ENCODE data around the gene SDHAF2.
"Not testable (repeated sequence)": the region's sequence is repeated elsewhere in the genome, so short reads cannot be mapped to it uniquely, and the experiment has no call there.

Gene SDHAF2

GRCh38 chr11:61442616-61443015 is 12.7 kb downstream of the SDHAF2 start:
- in situ Hi-C loops (cut with MboI; ENCODE audit: low sequenced_read_pairs): loop anchor here (10.0 kb wide), 1 partner anchor 192 kb away; no protein-coding TSS in a partner anchor
- DNase-seq (ENCODE audit: low spot score in 2 of 2): no peak
- peaks cover 64% of the 10 kb centered on the region for H3K36me3 ChIP-seq (replicated peaks)

GRCh38 chr11:61445516-61445915 is 15.6 kb downstream of the SDHAF2 start:
- in situ Hi-C loops (cut with MboI; ENCODE audit: low sequenced_read_pairs): loop anchor here (10.0 kb wide), 1 partner anchor 189 kb away; no protein-coding TSS in a partner anchor
- peaks cover 50% of the 10 kb centered on the region for H3K36me3 ChIP-seq (replicated peaks)
- no peak overlapping the region for H3K4me3 ChIP-seq

More at GRCh38 chr11:61442616-61443015, 12.7 kb downstream of the SDHAF2 start:
- no peaks in the 10 kb centered on the region for H3K4me1 ChIP-seq
- no peaks in the 10 kb centered on the region for H3K9me3 ChIP-seq
- no peak overlapping the region for H3K4me3 ChIP-seq
- H3K27me3 ChIP-seq (ENCODE audit: low read depth): no peaks in the 10 kb centered on the region

GRCh38 chr11:61446211-61446651 is 16.3 kb downstream of the SDHAF2 start:
- no peaks in the 10 kb centered on the region for H3K4me1 ChIP-seq
- H3K27me3 ChIP-seq (ENCODE audit: low read depth): no peaks in the 10 kb centered on the region
- DNase-seq (ENCODE audit: low spot score in 2 of 2): peak; percentile 74 to 91
- no peaks in the 10 kb centered on the region for H3K9me3 ChIP-seq
- in situ Hi-C loops (cut with MboI; ENCODE audit: low sequenced_read_pairs): loop anchor here (10.0 kb wide), 1 partner anchor 189 kb away; no protein-coding TSS in a partner anchor
- peaks cover 49% of the 10 kb centered on the region for H3K36me3 ChIP-seq (replicated peaks)
- H3K4me3 ChIP-seq: no peak overlapping the region

More at GRCh38 chr11:61445516-61445915, 15.6 kb downstream of the SDHAF2 start:
- H3K4me1 ChIP-seq: no peaks in the 10 kb centered on the region
- DNase-seq (ENCODE audit: low spot score in 2 of 2): no peak
- H3K27me3 ChIP-seq (ENCODE audit: low read depth): no peaks in the 10 kb centered on the region
- no peaks in the 10 kb centered on the region for H3K9me3 ChIP-seq

- H3K4me1 ChIP-seq: no peaks in the 10 kb centered on the region
- H3K36me3 ChIP-seq (replicated peaks): peaks cover 49% of the 10 kb centered on the region
- no peak overlapping the region for H3K4me3 ChIP-seq
- no peaks in the 10 kb centered on the region for H3K9me3 ChIP-seq
- no peaks in the 10 kb centered on the region for H3K27me3 ChIP-seq (ENCODE audit: low read depth)
- in situ Hi-C loops (cut with MboI; ENCODE audit: low sequenced_read_pairs): loop anchor here (10.0 kb wide), 1 partner anchor 187 kb away; no protein-coding TSS in a partner anchor
- no peak for DNase-seq (ENCODE audit: low spot score in 2 of 2)
These were observed 18.0 kb downstream of the SDHAF2 start for GRCh38 chr11:61447601-61448551.

GRCh38 chr11:61448552-61448927 is 18.6 kb downstream of the SDHAF2 start:
- no peak for DNase-seq (ENCODE audit: low spot score in 2 of 2)
- H3K36me3 ChIP-seq (replicated peaks): peaks cover 42% of the 10 kb centered on the region
- in situ Hi-C loops (cut with MboI; ENCODE audit: low sequenced_read_pairs): loop anchor here (10.0 kb wide), 1 partner anchor 186 kb away; no protein-coding TSS in a partner anchor

GRCh38 chr11:61452825-61453224 is 22.9 kb downstream of the SDHAF2 start:
- in situ Hi-C loops (cut with MboI; ENCODE audit: low sequenced_read_pairs): no loop called here
- Histone ChIP-seq H3K27me3 (ENCODE audit: low read depth) (no peaks in the 10 kb centered on the region), H3K4me1 (no peaks in the 10 kb centered on the region), H3K36me3 (replicated peaks) (peaks cover 16% of the 10 kb centered on the region), H3K4me3 (no peak overlapping the region), H3K9me3 (no peaks in the 10 kb centered on the region)
- no peak for DNase-seq (ENCODE audit: low spot score in 2 of 2)

More at GRCh38 chr11:61448552-61448927, 18.6 kb downstream of the SDHAF2 start:
- no peaks in the 10 kb centered on the region for H3K27me3 ChIP-seq (ENCODE audit: low read depth)
- H3K4me1 ChIP-seq: no peaks in the 10 kb centered on the region
- H3K4me3 ChIP-seq: no peak overlapping the region
- H3K9me3 ChIP-seq: no peaks in the 10 kb centered on the region

GRCh38 chr11:61453695-61454094 is 23.8 kb downstream of the SDHAF2 start:
- in situ Hi-C loops (cut with MboI; ENCODE audit: low sequenced_read_pairs): no loop called here

GRCh38 chr11:61454520-61454919 is 24.6 kb downstream of the SDHAF2 start:
- H3K36me3 ChIP-seq (replicated peaks): peaks cover 3% of the 10 kb centered on the region
- H3K27me3 ChIP-seq (ENCODE audit: low read depth): no peaks in the 10 kb centered on the region
- H3K4me1 ChIP-seq: no peaks in the 10 kb centered on the region
- in situ Hi-C loops (cut with MboI; ENCODE audit: low sequenced_read_pairs): no loop called here
- no peak for DNase-seq (ENCODE audit: low spot score in 2 of 2)
- H3K4me3 ChIP-seq: no peak overlapping the region
- H3K9me3 ChIP-seq: no peaks in the 10 kb centered on the region

More at GRCh38 chr11:61453695-61454094, 23.8 kb downstream of the SDHAF2 start:
- no peaks in the 10 kb centered on the region for H3K9me3 ChIP-seq
- peaks cover 8% of the 10 kb centered on the region for H3K36me3 ChIP-seq (replicated peaks)
- DNase-seq (ENCODE audit: low spot score in 2 of 2): no peak
- no peaks in the 10 kb centered on the region for H3K27me3 ChIP-seq (ENCODE audit: low read depth)
- no peak overlapping the region for H3K4me3 ChIP-seq
- H3K4me1 ChIP-seq: no peaks in the 10 kb centered on the region

- DNase-seq (ENCODE audit: low spot score in 2 of 2): no peak
- H3K36me3 ChIP-seq (replicated peaks): no peaks in the 10 kb centered on the region; the same call in 1 of the 2 replicates
- in situ Hi-C loops (cut with MboI; ENCODE audit: low sequenced_read_pairs): no loop called here
- no peaks in the 10 kb centered on the region for H3K4me1 ChIP-seq
- no peaks in the 10 kb centered on the region for H3K27me3 ChIP-seq (ENCODE audit: low read depth)
- no peaks in the 10 kb centered on the region for H3K9me3 ChIP-seq
- no peak overlapping the region for H3K4me3 ChIP-seq
These were observed 30.6 kb downstream of the SDHAF2 start for GRCh38 chr11:61460474-61460881.

- Histone ChIP-seq H3K27me3 (ENCODE audit: low read depth) (no peaks in the 10 kb centered on the region), H3K4me1 (no peaks in the 10 kb centered on the region), H3K4me3 (no peak overlapping the region), H3K36me3 (replicated peaks) (no peaks in the 10 kb centered on the region), H3K9me3 (no peaks in the 10 kb centered on the region)
- DNase-seq (ENCODE audit: low spot score in 2 of 2): no peak
- in situ Hi-C loops (cut with MboI; ENCODE audit: low sequenced_read_pairs): no loop called here
These were observed 31.1 kb downstream of the SDHAF2 start for GRCh38 chr11:61460986-61461385.

GRCh38 chr11:61467602-61468001 is 37.7 kb downstream of the SDHAF2 start:
- H3K36me3 ChIP-seq (replicated peaks); H3K27me3 ChIP-seq (ENCODE audit: low read depth); H3K9me3 ChIP-seq; in situ Hi-C loops (cut with MboI; ENCODE audit: low sequenced_read_pairs); H3K4me1 ChIP-seq; DNase-seq (ENCODE audit: low spot score in 2 of 2); H3K4me3 ChIP-seq: not testable (repeated sequence)

- no peak for DNase-seq (ENCODE audit: low spot score in 2 of 2)
- in situ Hi-C loops (cut with MboI; ENCODE audit: low sequenced_read_pairs): no loop called here
- Histone ChIP-seq H3K4me1 (no peaks in the 10 kb centered on the region), H3K4me3 (no peak overlapping the region), H3K27me3 (ENCODE audit: low read depth) (no peaks in the 10 kb centered on the region), H3K36me3 (replicated peaks) (no peaks in the 10 kb centered on the region), H3K9me3 (no peaks in the 10 kb centered on the region)
These were observed 38.1 kb downstream of the SDHAF2 start for GRCh38 chr11:61468002-61468401.

GRCh38 chr11:61472282-61472681 is 42.4 kb downstream of the SDHAF2 start:
- Histone ChIP-seq H3K36me3 (replicated peaks) (0 out of 2 replicates have a peak, but pooled peaks cover 2% of the 10 kb centered on the region), H3K4me1 (no peaks in the 10 kb centered on the region), H3K9me3 (no peaks in the 10 kb centered on the region), H3K27me3 (ENCODE audit: low read depth) (no peaks in the 10 kb centered on the region), H3K4me3 (no peak overlapping the region)
- in situ Hi-C loops (cut with MboI; ENCODE audit: low sequenced_read_pairs): loop anchor here (10.0 kb wide), 1 partner anchor 163 kb away; no protein-coding TSS in a partner anchor
- no peak for DNase-seq (ENCODE audit: low spot score in 2 of 2)

GRCh38 chr11:61472868-61473267 is 42.9 kb downstream of the SDHAF2 start:
- in situ Hi-C loops (cut with MboI; ENCODE audit: low sequenced_read_pairs): loop anchor here (10.0 kb wide), 1 partner anchor 162 kb away; no protein-coding TSS in a partner anchor
- DNase-seq (ENCODE audit: low spot score in 2 of 2): no peak
- H3K4me3 ChIP-seq: no peak overlapping the region
- 0 out of 2 replicates have a peak, but pooled peaks cover 2% of the 10 kb centered on the region for H3K36me3 ChIP-seq (replicated peaks)
- no peaks in the 10 kb centered on the region for H3K4me1 ChIP-seq
- H3K27me3 ChIP-seq (ENCODE audit: low read depth): peaks cover under 1% of the 10 kb centered on the region; the same call in 1 of the 2 replicates
- H3K9me3 ChIP-seq: no peaks in the 10 kb centered on the region

Measured in HAP-1 (cell line).